SJCRH30 (cell line): ENCODE data around the gene RPS23. TPM values are rescaled to one million over a fixed set of nuclear protein-coding genes. Genes with fewer than 3 reads are reported as not detected.

Experiments
- DNase-seq, 2 experiments: peaks; one replicate each; pipeline ENCODE4 v3.0.0-alpha.2; 2015 to 2020
- H3K27ac ChIP-seq: fragments of 250-450 bp; sonication (Bioruptor Pico); 2 replicates; pipeline ENCODE4 v1.5.1; 2020; ENCODE audit warnings: mild to moderate bottlenecking, moderate library complexity
- H3K27me3 ChIP-seq: fragments of 250-450 bp; sonication (Bioruptor Pico); 2 replicates; pipeline ENCODE4 v1.5.1; 2020; ENCODE audit warnings: mild to moderate bottlenecking, moderate library complexity
- H3K36me3 ChIP-seq: fragments of 250-450 bp; sonication (Bioruptor Pico); 2 replicates; pipeline ENCODE4 v1.5.1; 2020; ENCODE audit warnings: mild to moderate bottlenecking, moderate library complexity
- H3K4me1 ChIP-seq: fragments of 250-450 bp; sonication (Bioruptor Pico); 2 replicates; pipeline ENCODE4 v1.5.1; 2020; ENCODE audit warnings: mild to moderate bottlenecking, moderate library complexity
- H3K4me3 ChIP-seq: fragments of 250-450 bp; sonication (Bioruptor Pico); 2 replicates; pipeline ENCODE4 v1.5.1; 2020; ENCODE audit warnings: mild to moderate bottlenecking, moderate library complexity
- H3K9me3 ChIP-seq: fragments of 250-450 bp; sonication (Bioruptor Pico); replicated peaks from 2 replicates; pipeline ENCODE4 v1.5.1; 2020; ENCODE audit warnings: mild to moderate bottlenecking, moderate library complexity
- total RNA-seq: library from RNA; depleted of rRNA; stranded (reverse); fragments of >200 nt; shearing (Covaris generic); gene quantifications from 2 replicates; pipeline ENCODE4 v1.2.3, GENCODE V29; 2014

The RPS23 gene
- total RNA-seq, 1 experiment from 2014 or later: 7,073 TPM

DNA sequence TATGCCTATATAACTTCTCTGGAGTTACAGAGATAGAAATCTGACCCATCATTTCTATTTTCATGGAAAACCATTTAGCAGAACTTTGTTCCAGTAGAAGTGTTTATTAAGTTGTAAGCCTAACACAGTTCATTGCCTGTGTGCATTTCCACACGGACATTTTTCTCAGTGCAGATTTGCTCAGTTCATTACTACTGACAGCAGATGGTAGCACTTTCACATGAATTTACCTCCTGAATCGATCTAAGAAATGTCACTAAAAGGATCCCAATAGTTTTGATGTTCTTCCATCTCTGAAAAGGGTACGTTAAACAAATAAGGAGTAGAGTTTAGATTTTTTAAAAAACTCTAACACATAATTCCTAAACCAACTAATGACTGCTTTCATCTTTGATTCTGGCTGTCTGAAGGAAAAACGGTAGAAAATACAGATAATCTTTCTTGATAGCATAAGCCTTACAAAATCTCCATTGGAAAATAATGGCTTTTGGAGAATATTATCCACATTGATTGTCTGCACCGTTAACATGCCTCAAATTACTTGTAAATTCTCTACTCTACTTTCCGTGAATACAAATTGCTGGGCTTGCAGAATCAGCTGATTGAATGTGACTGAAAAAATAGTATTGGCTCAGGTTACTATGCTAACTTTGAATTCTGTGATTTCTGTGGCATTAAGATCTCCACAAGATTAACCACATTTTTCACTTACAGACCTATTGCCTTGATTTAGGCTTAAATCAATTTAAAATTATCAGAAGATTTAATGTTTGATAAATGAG lies 33.1 kb downstream of the RPS23 start:
- Histone ChIP-seq H3K9me3 (no peaks in the 10 kb centered on the region; the same call in 1 of the 2 replicates), H3K36me3 (no peaks in the 10 kb centered on the region; the same call in 1 of the 2 replicates), H3K4me1 (no peaks in the 10 kb centered on the region), H3K27ac (no peak overlapping the region), H3K27me3 (no peaks in the 10 kb centered on the region), H3K4me3 (no peak overlapping the region)
- DNase-seq: no peak

DNA sequence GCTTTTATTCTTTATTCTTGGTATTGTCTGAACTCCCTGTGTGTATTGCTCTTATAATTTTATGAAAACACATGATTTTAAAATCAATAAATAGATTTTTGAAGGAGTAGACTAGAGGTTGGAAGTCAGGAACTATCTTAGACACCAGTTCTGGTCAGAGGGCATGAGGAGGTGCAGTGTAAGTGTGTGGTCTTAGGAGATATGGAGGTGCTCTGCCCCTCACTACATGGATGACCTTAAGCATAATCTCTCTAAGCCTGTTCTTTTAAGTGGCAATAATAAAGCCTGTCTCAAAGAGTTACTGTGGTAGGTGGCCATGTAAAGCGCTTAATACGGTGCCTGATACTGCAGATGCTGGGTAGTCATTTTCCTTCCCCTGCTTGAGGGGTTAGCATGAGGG lies 34.0 kb downstream of the RPS23 start:
- Histone ChIP-seq H3K9me3 (no peaks in the 10 kb centered on the region; the same call in 1 of the 2 replicates), H3K27ac (no peak overlapping the region), H3K4me1 (no peaks in the 10 kb centered on the region), H3K36me3 (no peaks in the 10 kb centered on the region; the same call in 1 of the 2 replicates), H3K4me3 (no peak overlapping the region), H3K27me3 (no peaks in the 10 kb centered on the region)
- no peak for DNase-seq

DNA sequence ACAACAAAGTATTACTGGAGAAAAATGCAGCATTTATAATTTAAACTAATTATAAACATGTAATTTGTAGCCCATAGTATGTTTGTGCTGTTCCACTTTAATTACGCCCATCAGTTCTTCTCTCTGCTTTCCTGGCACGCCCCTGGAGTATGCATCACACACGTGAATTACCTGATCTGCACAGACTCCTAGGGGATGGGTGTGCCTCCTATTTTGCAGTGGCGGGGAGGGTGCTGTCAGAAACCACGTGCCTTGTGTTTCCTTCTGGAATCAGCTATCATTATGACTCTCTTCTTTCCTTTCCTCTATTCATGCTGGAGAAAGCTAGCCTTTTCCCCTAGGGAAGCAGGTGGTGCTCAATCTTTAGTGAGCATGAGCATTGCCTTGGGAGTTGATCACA lies 43.3 kb downstream of the RPS23 start:
- H3K4me3 ChIP-seq: no peak overlapping the region
- no peak overlapping the region for H3K27ac ChIP-seq
- no peaks in the 10 kb centered on the region for H3K27me3 ChIP-seq
- H3K36me3 ChIP-seq: no peaks in the 10 kb centered on the region
- no peak for DNase-seq
- H3K4me1 ChIP-seq: no peaks in the 10 kb centered on the region
- no peaks in the 10 kb centered on the region for H3K9me3 ChIP-seq

DNA sequence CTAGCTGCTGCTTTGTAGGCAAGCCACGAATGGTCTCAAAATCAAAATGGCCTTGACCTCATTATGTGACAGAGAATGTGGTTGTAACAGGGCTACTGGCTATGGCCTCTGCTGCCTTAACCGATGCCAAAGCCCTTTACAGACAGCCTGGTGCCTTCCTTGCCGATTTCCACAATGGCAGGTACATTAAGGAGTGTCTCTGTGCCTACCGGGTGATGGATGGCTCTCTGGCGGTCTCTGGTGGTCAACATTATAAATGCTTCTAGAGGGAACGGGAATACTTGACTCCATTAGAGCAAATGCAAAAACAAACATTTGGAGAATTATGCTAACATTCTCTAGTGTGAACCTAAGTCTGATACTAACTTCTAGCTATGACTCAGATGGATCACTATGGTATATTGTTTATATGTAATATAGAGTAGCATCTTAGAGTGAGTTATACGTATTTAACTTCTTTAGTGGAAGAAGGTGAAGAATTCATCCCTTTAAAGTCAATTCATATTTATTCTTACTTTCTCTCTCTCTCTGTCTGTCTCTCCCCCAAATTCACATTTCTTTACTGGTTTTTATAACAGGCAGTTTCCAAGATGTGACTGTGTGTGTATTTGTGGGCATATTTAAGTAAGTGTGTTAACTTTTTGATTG lies 52.5 kb downstream of the RPS23 start:
- Histone ChIP-seq H3K36me3 (no peaks in the 10 kb centered on the region), H3K27ac (no peak overlapping the region), H3K27me3 (no peaks in the 10 kb centered on the region), H3K4me1 (no peaks in the 10 kb centered on the region), H3K4me3 (no peak overlapping the region), H3K9me3 (no peaks in the 10 kb centered on the region)
- DNase-seq: peak; percentile 56 to 86
